ENCODE results near the gene IFT22. TPM values are rescaled to one million over a fixed set of nuclear protein-coding genes. Genes with fewer than 3 reads are reported as not detected.

Gene IFT22
- total and polyA plus RNA-seq, 2 of the 8 experiments (the other 6 are each of a cell fraction or from before 2014, with no cell fraction given): 17.7 to 18.9 TPM

DNA sequence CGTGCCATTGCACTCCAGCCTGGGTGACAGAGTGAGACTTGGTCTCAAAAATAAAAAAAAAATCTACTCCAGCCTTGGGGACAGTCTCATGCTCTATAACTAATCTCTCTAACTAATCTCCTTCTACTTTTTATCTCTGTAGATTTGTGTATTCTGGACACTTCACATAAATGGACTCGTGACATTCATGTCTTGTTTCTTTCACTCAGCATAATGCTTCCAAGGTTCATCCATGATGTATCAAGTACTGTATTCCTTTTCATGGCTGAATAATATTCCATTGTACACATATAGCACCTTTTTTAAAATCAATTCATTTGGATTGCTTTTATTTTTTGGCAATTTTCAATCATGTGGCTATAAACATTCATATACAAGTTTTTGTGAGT, 31.3 kb upstream of the IFT22 start:
- H3K4me2 ChIP-seq (ENCODE audit: insufficient read depth in 1 of 2, low read depth in 2 of 2, low read length in 2 of 2): no peak overlapping the region
- no peak overlapping the region for H2AK5ac ChIP-seq (ENCODE audit: low read depth, low read length)
- H2AFZ ChIP-seq (ENCODE audit: low read length): no peak overlapping the region
- H3K79me1 ChIP-seq (ENCODE audit: low read depth, low read length): no peaks in the 10 kb centered on the region
- no peaks in the 10 kb centered on the region for H3K27me3 ChIP-seq (replicated peaks in 1 of 4; ENCODE audit: control insufficient read depth in 3 of 4, extremely low read depth in 1 of 4, insufficient read depth in 3 of 4, low read length in 3 of 4)
- no peaks in the 10 kb centered on the region for H3K4me1 ChIP-seq (replicated peaks in 1 of 4; ENCODE audit: control insufficient read depth in 3 of 4, insufficient read depth in 4 of 4, low read length in 3 of 4)
- POLR2A ChIA-PET (ENCODE audit: partially characterized antibody): interaction anchor here (2.1 kb wide), 1 partner anchor 10 kb away, joined by 7 read pairs; the partner anchor contains the start of gene COL26A1
- H3K9me3 ChIP-seq (ENCODE audit: insufficient read depth in 2 of 2, low read depth in 1 of 2, low read length in 1 of 2): no peaks in the 10 kb centered on the region
- H3K56ac ChIP-seq (replicated peaks; ENCODE audit: insufficient read length, low read depth, low read length): no peak overlapping the region
- CTCF ChIA-PET (ENCODE audit: partially characterized antibody): interaction anchor here (1.5 kb wide), 1 partner anchor 59 kb away, joined by 5 read pairs; no protein-coding TSS in a partner anchor
- no peak overlapping the region for H4K91ac ChIP-seq (replicated peaks; ENCODE audit: insufficient read length, low read length)
- no peaks in the 10 kb centered on the region for H3K79me2 ChIP-seq (ENCODE audit: control insufficient read depth in 1 of 2, insufficient read depth in 2 of 2, low read length in 2 of 2)
- no peak overlapping the region for H3K14ac ChIP-seq (ENCODE audit: insufficient read length)
- no peaks in the 10 kb centered on the region for H3K23me2 ChIP-seq (ENCODE audit: low read depth, low read length)
- H2BK15ac ChIP-seq (ENCODE audit: low read length): no peak overlapping the region
- DNase-seq (ENCODE audit: low read depth in 1 of 2, low spot score in 2 of 2) (no peak), FAIRE-seq (no peak)
- no peak overlapping the region for H3K4ac ChIP-seq (replicated peaks; ENCODE audit: insufficient read length, low read depth, low read length)
- no peak overlapping the region for H2BK20ac ChIP-seq (ENCODE audit: low read length)
- no peak overlapping the region for H2BK12ac ChIP-seq (ENCODE audit: low read depth, low read length)
- no peak overlapping the region for H3K4me3 ChIP-seq (ENCODE audit: extremely low read depth in 1 of 4, insufficient read depth in 2 of 4, low read depth in 3 of 4, low read length in 4 of 4)
- no peak overlapping the region for H3K9ac ChIP-seq (replicated peaks in 1 of 4; ENCODE audit: extremely low read depth in 1 of 4, low read depth in 3 of 4, low read length in 3 of 4)
- H3K18ac ChIP-seq (ENCODE audit: extremely low read depth, low read length): no peak overlapping the region
- no peak overlapping the region for H2BK120ac ChIP-seq (replicated peaks; ENCODE audit: low read depth, low read length)
- no peak overlapping the region for H4K5ac ChIP-seq (ENCODE audit: insufficient read length, low read depth, low read length)
- H3K23ac ChIP-seq (ENCODE audit: insufficient read length): no peak overlapping the region
- H4K20me1 ChIP-seq (replicated peaks in 1 of 2; ENCODE audit: control insufficient read depth in 1 of 2, insufficient read depth in 2 of 2, low read length in 2 of 2): no peaks in the 10 kb centered on the region
- WGBS, 2 experiments (ENCODE audit: extremely low coverage in 1 of 2, insufficient coverage in 1 of 2, insufficient read length in 1 of 2, insufficient replicate concordance in 2 of 2, low coverage in 1 of 2, low lambda C conversion rate in 2 of 2, missing lambda C conversion rate in 1 of 2): 44% methylated on average over 2 of the region's 2 CpGs; no CpG with 5 or more reads in 1 of the 2 experiments
- 0 out of 8 replicates have a peak, but pooled peaks cover 0 to 3% (median 0%) of the 10 kb centered on the region in 4 experiments for H3K36me3 ChIP-seq (ENCODE audit: control insufficient read depth in 2 of 4, insufficient read depth in 4 of 4, low read length in 3 of 4)
- H4K8ac ChIP-seq (ENCODE audit: extremely low read depth, insufficient read depth, low read length): no peak overlapping the region
- H2BK5ac ChIP-seq (ENCODE audit: low read depth, low read length): no peak overlapping the region
- H3K27ac ChIP-seq (ENCODE audit: low read depth, low read length): no peak overlapping the region
- TF ChIP-seq RNF2 (IDR thresholded peaks at IDR 0.05; ENCODE audit: borderline replicate concordance, low read depth, low read length, missing control alignments, poor library complexity, severe bottlenecking) (no peak), EZH2 (IDR thresholded peaks at IDR 0.05; ENCODE audit: low read depth, low read length, severe bottlenecking) (no peak), JUND (IDR thresholded peaks at IDR 0.05; ENCODE audit: low read length) (no peak), TAF7 (optimal IDR thresholded peaks at IDR 0.05; ENCODE audit: borderline replicate concordance, low read depth, low read length) (no peak), GABPA (IDR thresholded peaks at IDR 0.05; ENCODE audit: borderline replicate concordance, insufficient read depth, low read length) (no peak), CTBP2 (IDR thresholded peaks at IDR 0.05; ENCODE audit: borderline replicate concordance, insufficient read depth, insufficient read length, low read length) (no peak), HDAC6 (IDR thresholded peaks at IDR 0.05; ENCODE audit: low read depth, low read length) (no peak), ASH2L (IDR thresholded peaks at IDR 0.05; ENCODE audit: low read length) (no peak), SIX5 (IDR thresholded peaks at IDR 0.05; ENCODE audit: low read depth, low read length) (no peak), CBX5 (IDR thresholded peaks at IDR 0.05; ENCODE audit: low read depth, low read length) (no peak), SP4 (IDR thresholded peaks at IDR 0.05; ENCODE audit: low read length) (no peak)
- TF ChIP-seq, protein P1, sequence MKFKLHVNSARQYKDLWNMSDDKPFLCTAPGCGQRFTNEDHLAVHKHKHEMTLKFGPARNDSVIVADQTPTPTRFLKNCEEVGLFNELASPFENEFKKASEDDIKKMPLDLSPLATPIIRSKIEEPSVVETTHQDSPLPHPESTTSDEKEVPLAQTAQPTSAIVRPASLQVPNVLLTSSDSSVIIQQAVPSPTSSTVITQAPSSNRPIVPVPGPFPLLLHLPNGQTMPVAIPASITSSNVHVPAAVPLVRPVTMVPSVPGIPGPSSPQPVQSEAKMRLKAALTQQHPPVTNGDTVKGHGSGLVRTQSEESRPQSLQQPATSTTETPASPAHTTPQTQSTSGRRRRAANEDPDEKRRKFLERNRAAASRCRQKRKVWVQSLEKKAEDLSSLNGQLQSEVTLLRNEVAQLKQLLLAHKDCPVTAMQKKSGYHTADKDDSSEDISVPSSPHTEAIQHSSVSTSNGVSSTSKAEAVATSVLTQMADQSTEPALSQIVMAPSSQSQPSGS (IDR thresholded peaks at IDR 0.05; ENCODE audit: low read length): no peak

Data from H1 (cell line).